IMR-90 (cell line): Measurements from ENCODE around the gene PIK3CB.
"Not testable (repeated sequence)": the region's sequence is repeated elsewhere in the genome, so short reads cannot be mapped to it uniquely, and the experiment has no call there.

ENCODE experiments used
- CEBPB ChIP-seq: IDR thresholded peaks from 2 replicates; pipeline ENCODE4 v1.6.1; 2012; ENCODE audit warnings: low read depth, low read length, improper control_type of control experiment
- MAZ ChIP-seq: IDR thresholded peaks from 2 replicates; pipeline ENCODE4 v1.6.1; 2012; ENCODE audit warnings: low read depth, mild to moderate bottlenecking, low read length, improper control_type of control experiment, moderate library complexity, borderline replicate concordance
- MXI1 ChIP-seq: IDR thresholded peaks from 2 replicates; pipeline ENCODE4 v1.6.1; 2012; ENCODE audit warnings: low read depth, mild to moderate bottlenecking, low read length, moderate library complexity, borderline replicate concordance
- POLR2A ChIP-seq: IDR thresholded peaks from 2 replicates; pipeline ENCODE4 v1.6.1; 2012; ENCODE audit warnings: mild to moderate bottlenecking, low read depth, low read length
- RFX5 ChIP-seq: IDR thresholded peaks from 2 replicates; pipeline ENCODE4 v1.8.0; 2012; ENCODE audit warnings: low read depth, mild to moderate bottlenecking, low read length, moderate library complexity
- TF ChIP-seq, protein P1 (sequence below): conservative IDR thresholded peaks from 2 replicates; pipeline ENCODE4 v1.5.1; 2012; ENCODE audit warnings: mild to moderate bottlenecking, low read depth, low read length, improper control_type of control experiment
- TF ChIP-seq, protein P2 (sequence below): fragments of 150-350 bp; IDR thresholded peaks from 2 replicates; pipeline ENCODE4 v1.6.1; 2017; ENCODE audit warnings: mild to moderate bottlenecking, antibody characterized with exemption, low read length, low read depth

DNA sequence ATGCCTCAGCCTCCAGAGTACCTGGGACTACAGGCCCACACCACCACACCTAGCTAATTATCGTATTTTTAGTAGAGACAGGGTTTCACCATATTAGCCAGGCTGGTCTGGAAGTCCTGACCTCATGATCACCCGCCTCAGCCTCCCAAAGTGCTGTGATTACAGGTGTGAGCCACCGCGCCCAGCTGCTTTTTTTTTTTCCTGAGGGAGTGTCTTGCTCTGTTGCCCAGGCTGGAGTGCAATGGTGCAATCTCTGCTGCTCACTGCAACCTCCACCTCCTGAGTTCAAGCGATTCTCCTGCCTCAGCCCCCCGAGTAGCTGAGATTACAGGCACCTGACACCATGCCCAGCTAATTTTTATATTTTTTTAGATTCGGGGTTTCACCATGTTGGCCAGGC is 3.7 kb upstream of the PIK3CB start:
- TF ChIP-seq, protein P1, sequence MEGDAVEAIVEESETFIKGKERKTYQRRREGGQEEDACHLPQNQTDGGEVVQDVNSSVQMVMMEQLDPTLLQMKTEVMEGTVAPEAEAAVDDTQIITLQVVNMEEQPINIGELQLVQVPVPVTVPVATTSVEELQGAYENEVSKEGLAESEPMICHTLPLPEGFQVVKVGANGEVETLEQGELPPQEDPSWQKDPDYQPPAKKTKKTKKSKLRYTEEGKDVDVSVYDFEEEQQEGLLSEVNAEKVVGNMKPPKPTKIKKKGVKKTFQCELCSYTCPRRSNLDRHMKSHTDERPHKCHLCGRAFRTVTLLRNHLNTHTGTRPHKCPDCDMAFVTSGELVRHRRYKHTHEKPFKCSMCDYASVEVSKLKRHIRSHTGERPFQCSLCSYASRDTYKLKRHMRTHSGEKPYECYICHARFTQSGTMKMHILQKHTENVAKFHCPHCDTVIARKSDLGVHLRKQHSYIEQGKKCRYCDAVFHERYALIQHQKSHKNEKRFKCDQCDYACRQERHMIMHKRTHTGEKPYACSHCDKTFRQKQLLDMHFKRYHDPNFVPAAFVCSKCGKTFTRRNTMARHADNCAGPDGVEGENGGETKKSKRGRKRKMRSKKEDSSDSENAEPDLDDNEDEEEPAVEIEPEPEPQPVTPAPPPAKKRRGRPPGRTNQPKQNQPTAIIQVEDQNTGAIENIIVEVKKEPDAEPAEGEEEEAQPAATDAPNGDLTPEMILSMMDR, result not testable (repeated sequence)
- not testable (repeated sequence) for TF ChIP-seq POLR2A, MAZ, CEBPB, MXI1, RFX5
- TF ChIP-seq, protein P2, sequence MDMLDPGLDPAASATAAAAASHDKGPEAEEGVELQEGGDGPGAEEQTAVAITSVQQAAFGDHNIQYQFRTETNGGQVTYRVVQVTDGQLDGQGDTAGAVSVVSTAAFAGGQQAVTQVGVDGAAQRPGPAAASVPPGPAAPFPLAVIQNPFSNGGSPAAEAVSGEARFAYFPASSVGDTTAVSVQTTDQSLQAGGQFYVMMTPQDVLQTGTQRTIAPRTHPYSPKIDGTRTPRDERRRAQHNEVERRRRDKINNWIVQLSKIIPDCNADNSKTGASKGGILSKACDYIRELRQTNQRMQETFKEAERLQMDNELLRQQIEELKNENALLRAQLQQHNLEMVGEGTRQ, result not testable (repeated sequence)
